GM18861 (cell line): ENCODE data around the gene BAK1.
A peak's percentile ranks its signal among the peaks of the same experiment; 100 is the strongest.

Experiments
- ATAC-seq: cut with Tn5 transposase; IDR thresholded peaks from one replicate; pipeline ENCODE4 v1.9.1; 2021; ENCODE audit not compliant: unreplicated experiment

The BAK1 gene

GRCh38 chr6:33579828-33580714 is at the start of gene BAK1:
Gene BAK1, minus strand, starts transcription at chr6:33580276. Its CDS starts 2,672 bp downstream, at chr6:33577604.
- peak; percentile 90 for ATAC-seq

- ATAC-seq, result no peak
Observed at GRCh38 chr6:33628401-33628964, 48.4 kb upstream of the BAK1 start.

GRCh38 chr6:33627876-33628275 is 47.8 kb upstream of the BAK1 start:
- no peak for ATAC-seq

GRCh38 chr6:33624856-33625255 is 44.8 kb upstream of the BAK1 start:
- ATAC-seq, result no peak

GRCh38 chr6:33623895-33624381 is 43.9 kb upstream of the BAK1 start:
- ATAC-seq, result no peak

- no peak for ATAC-seq
Observed at GRCh38 chr6:33622456-33623431, 42.7 kb upstream of the BAK1 start.

- no peak for ATAC-seq
Observed at GRCh38 chr6:33621711-33622388, 41.8 kb upstream of the BAK1 start.

GRCh38 chr6:33620856-33621710 is 41.0 kb upstream of the BAK1 start, which contains the start of gene ITPR3:
Gene ITPR3, plus strand, starts transcription at chr6:33621322. Its CDS starts 281 bp downstream, at chr6:33621603.
- no peak for ATAC-seq

GRCh38 chr6:33620158-33620855 is 40.2 kb upstream of the BAK1 start:
- no peak for ATAC-seq

GRCh38 chr6:33619166-33619840 is 39.2 kb upstream of the BAK1 start:
- no peak for ATAC-seq

- ATAC-seq, result no peak
Observed at GRCh38 chr6:33616913-33617312, 36.8 kb upstream of the BAK1 start.

- no peak for ATAC-seq
Observed at GRCh38 chr6:33616113-33616512, 36.0 kb upstream of the BAK1 start.

GRCh38 chr6:33613795-33614168 is 33.7 kb upstream of the BAK1 start:
- ATAC-seq, result no peak

GRCh38 chr6:33613146-33613794 is 33.2 kb upstream of the BAK1 start:
- no peak for ATAC-seq

GRCh38 chr6:33610779-33611732 is 31.0 kb upstream of the BAK1 start:
- no peak for ATAC-seq

GRCh38 chr6:33610067-33610466 is 30.0 kb upstream of the BAK1 start:
- no peak for ATAC-seq

- no peak for ATAC-seq
Observed at GRCh38 chr6:33609528-33609927, 29.5 kb upstream of the BAK1 start.
